H1 (cell line): ENCODE measurements around the gene ZNF785. TPM values are rescaled to one million over a fixed set of nuclear protein-coding genes. Genes with fewer than 3 reads are reported as not detected.

Source experiments
- BRCA1 ChIP-seq: IDR thresholded peaks from 2 replicates; pipeline ENCODE4 v1.6.1; 2012; ENCODE audit warnings: low read depth, low read length, improper control_type of control experiment
- EGR1 ChIP-seq: IDR thresholded peaks from 2 replicates; pipeline ENCODE4 v1.6.1; 2011; ENCODE audit warnings: low read depth, low read length, borderline replicate concordance
- FOSL1 ChIP-seq: IDR thresholded peaks from 2 replicates; pipeline ENCODE4 v1.6.1; 2011; ENCODE audit warnings: mild to moderate bottlenecking, low read depth, low read length, moderate library complexity; ENCODE audit not compliant: insufficient read depth
- HDAC2 ChIP-seq, 2 experiments: fragments of 300-600 bp in 1 of 2; sonication (generic) in 1 of 2; IDR thresholded peaks; 2 replicates each; pipeline ENCODE4 v1.6.1; 2011 to 2012; ENCODE audit warnings: low read depth in 2 of 2, low read length in 2 of 2, mild to moderate bottlenecking in 2 of 2, moderate library complexity in 2 of 2, borderline replicate concordance in 1 of 2, inconsistent platforms in 1 of 2
- JUN ChIP-seq: IDR thresholded peaks from 2 replicates; pipeline ENCODE4 v1.6.1; 2011; ENCODE audit warnings: low read depth, mild to moderate bottlenecking, improper control_type of control experiment, low read length
- KDM4A ChIP-seq: IDR thresholded peaks from one replicate; pipeline ENCODE4 v1.7.1; 2012; ENCODE audit warnings: low read depth, mild to moderate bottlenecking, moderate library complexity, low read length, inconsistent platforms; ENCODE audit not compliant: severe bottlenecking
- SIX5 ChIP-seq: IDR thresholded peaks from 2 replicates; pipeline ENCODE4 v1.6.1; 2011; ENCODE audit warnings: mild to moderate bottlenecking, low read depth, low read length
- TBP ChIP-seq: IDR thresholded peaks from 2 replicates; pipeline ENCODE4 v1.6.1; 2011; ENCODE audit warnings: low read depth, low read length, improper control_type of control experiment
- polyA plus RNA-seq, 7 experiments: library from polyadenylated mRNA; depleted of rRNA in 3 of 7; stranded (reverse) in 5 of 7; unstranded in 2 of 7; fragments of >200 nt in 5 of 7; fragments of 200-250 nt in 2 of 7; gene quantifications; 1 replicate in 5 of 7; 2 replicates in 1 of 7; 4 replicates in 1 of 7; pipeline versions ENCODE4 v1.2.1 to v1.2.3, GENCODE V29; 2011 to 2013; ENCODE audit warnings: missing spikeins in 2 of 7, mixed read lengths in 2 of 7
- total RNA-seq: library from RNA; stranded (reverse); fragmentation: NEBNext Ultra II Directional; extraction: Animal tissue kit (Norgen Biotek cat#: 25700); gene quantifications from 2 replicates; pipeline ENCODE4 v1.2.1, GENCODE V29; 2021
- TF ChIP-seq, protein P1 (sequence below): IDR thresholded peaks from 2 replicates; pipeline ENCODE4 v1.6.1; 2012; ENCODE audit warnings: inconsistent platforms
- TF ChIP-seq, protein P2 (sequence below): IDR thresholded peaks from 2 replicates; pipeline ENCODE4 v1.6.1; 2012; ENCODE audit warnings: inconsistent platforms

ZNF785 gene
- total and polyA plus RNA-seq, 2 of the 8 experiments (the other 6 are each of a cell fraction or from before 2014, with no cell fraction given) = 8.6 to 12.9 TPM

DNA sequence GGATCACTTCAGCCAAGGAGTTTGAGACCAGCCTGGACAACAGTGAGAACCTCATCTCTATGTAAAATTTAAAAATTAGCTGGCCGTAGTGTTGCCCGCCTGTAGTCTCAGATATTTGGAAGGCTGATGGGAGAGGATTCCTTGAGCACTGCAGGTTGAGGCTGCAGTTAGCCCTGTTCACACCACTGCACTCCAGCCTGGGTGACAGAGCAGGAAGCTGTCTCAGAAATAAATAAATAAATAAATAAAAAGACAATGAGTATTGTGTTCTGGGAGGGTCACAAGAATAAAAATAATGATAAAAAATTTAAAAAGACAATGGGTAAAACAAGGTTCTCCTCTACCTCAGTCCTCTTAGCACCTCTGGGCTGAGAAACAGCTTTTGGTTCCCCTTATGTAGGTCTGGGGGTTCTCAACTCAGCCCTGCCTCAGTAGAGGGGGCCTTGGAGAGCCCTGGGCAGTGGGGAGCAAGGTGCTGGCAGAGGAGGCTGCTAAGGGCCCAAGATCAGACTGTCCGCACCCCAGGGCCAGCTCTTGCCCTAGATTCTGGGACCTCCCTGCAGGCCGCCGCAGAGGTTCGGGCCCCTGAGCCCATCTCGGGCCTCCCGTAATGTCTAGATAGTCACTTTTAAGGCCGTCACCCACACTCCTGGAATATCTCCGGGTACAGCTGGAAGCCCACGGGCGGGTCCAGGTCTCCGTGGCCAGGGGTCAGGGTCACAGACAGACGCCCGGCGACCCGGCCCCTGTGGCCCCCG is 30.8 kb downstream of the ZNF785 start (continued):
- TF ChIP-seq, protein P1, sequence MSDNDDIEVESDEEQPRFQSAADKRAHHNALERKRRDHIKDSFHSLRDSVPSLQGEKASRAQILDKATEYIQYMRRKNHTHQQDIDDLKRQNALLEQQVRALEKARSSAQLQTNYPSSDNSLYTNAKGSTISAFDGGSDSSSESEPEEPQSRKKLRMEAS = no peak
- TF ChIP-seq JUN (no peak), FOSL1 (no peak), EGR1 (no peak), SIX5 (no peak), KDM4A (no peak), BRCA1 (no peak), TBP (no peak), HDAC2 (IDR thresholded peaks at IDR 0.05; ENCODE audit: borderline replicate concordance in 1 of 2, low read depth in 2 of 2, low read length in 2 of 2) (no peak)
- TF ChIP-seq, protein P2, sequence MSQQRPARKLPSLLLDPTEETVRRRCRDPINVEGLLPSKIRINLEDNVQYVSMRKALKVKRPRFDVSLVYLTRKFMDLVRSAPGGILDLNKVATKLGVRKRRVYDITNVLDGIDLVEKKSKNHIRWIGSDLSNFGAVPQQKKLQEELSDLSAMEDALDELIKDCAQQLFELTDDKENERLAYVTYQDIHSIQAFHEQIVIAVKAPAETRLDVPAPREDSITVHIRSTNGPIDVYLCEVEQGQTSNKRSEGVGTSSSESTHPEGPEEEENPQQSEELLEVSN = no peak
